ENCODE results near the gene LENG9. TPM values are rescaled to one million over a fixed set of nuclear protein-coding genes. Genes with fewer than 3 reads are reported as not detected.
A peak's percentile ranks its signal among the peaks of the same experiment; 100 is the strongest.

LENG9 gene
- total RNA-seq, 1 donor from 2014 or later: 15.0 TPM

DNA sequence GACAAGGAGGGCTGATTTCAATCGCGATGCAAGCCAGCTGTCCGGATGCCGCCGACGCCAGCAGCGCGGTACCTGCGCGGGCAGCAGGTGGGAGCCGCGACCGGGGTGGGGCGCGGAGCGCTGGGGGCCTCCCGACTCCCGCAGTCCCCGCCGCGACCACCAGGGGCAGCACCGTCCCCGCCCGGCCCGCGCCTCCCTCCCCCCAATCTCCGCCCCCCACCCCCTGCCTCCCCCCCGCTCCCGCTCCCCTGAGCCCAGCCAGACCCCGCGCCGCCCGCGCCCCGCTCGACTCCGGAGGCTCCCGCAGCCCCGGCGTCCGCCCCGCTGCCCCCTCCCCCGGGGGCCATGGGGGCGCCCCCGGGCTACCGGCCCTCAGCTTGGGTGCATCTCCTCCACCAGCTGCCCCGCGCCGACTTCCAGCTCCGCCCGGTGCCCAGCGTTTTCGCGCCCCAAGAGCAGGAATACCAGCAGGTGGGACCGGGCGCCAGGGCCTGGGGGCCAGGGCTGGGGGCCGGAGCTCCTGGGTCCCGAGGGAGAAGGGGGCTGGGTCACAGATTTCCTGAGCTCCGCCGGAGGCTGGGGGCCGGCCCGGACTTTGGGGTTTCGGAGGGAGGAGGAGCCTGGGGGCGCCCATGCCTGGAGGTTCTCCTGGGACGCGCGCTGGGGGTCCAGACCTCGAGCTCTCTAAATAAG, 48.2 kb downstream of the LENG9 start, which contains the start of gene TTYH1:
TTYH1 (plus strand) TSS at position 257 of the 693 bp plus-strand sequence; CDS start at position 346, 89 bp downstream.
- peaks cover 11% of the 10 kb centered on the region for H3K27me3 ChIP-seq (ENCODE audit: control insufficient read depth, insufficient read depth, low read length)
- FAIRE-seq: no peak
- TF ChIP-seq CTCF (IDR thresholded peaks at IDR 0.05; ENCODE audit: insufficient read depth, low read length, severe bottlenecking): no peak

GRCh38 chr19:54414156-54414555, 49.4 kb downstream of the LENG9 start:
- FAIRE-seq: peak; percentile 7
- TF ChIP-seq CTCF (IDR thresholded peaks at IDR 0.05; ENCODE audit: insufficient read depth, low read length, severe bottlenecking): no peak

More for the DNA sequence above, 48.2 kb downstream of the LENG9 start, which contains the start of gene TTYH1:
- H3K36me3 ChIP-seq (ENCODE audit: control insufficient read depth, insufficient read depth, low read length): no peaks in the 10 kb centered on the region
- H3K4me3 ChIP-seq (ENCODE audit: low read depth, low read length): no peak within 1 kb of the TSS
- DNase-seq (ENCODE audit: low read depth): no peak

GRCh38 chr19:54412877-54413276, 50.7 kb downstream of the LENG9 start:
- TF ChIP-seq CTCF (IDR thresholded peaks at IDR 0.05; ENCODE audit: insufficient read depth, low read length, severe bottlenecking): no peak
- DNase-seq (ENCODE audit: low read depth) (no peak), FAIRE-seq (no peak)
- Histone ChIP-seq H3K27me3 (ENCODE audit: control insufficient read depth, insufficient read depth, low read length) (peaks cover 13% of the 10 kb centered on the region), H3K4me3 (ENCODE audit: low read depth, low read length) (no peak overlapping the region), H3K36me3 (ENCODE audit: control insufficient read depth, insufficient read depth, low read length) (no peaks in the 10 kb centered on the region)

More at GRCh38 chr19:54414156-54414555, 49.4 kb downstream of the LENG9 start:
- Histone ChIP-seq H3K27me3 (ENCODE audit: control insufficient read depth, insufficient read depth, low read length) (peaks cover 13% of the 10 kb centered on the region), H3K36me3 (ENCODE audit: control insufficient read depth, insufficient read depth, low read length) (no peaks in the 10 kb centered on the region), H3K4me3 (ENCODE audit: low read depth, low read length) (no peak overlapping the region)
- DNase-seq (ENCODE audit: low read depth): no peak

Other genes with a start within 250 kb of the LENG9 start
- gene LILRB3, start 240.8 kb downstream of the LENG9 start, total RNA-seq: not detected in 2 replicates
- gene LILRA6, start 221.0 kb downstream of the LENG9 start, total RNA-seq: not detected in 2 replicates
- not detected in 2 replicates for gene LILRB5, start 206.5 kb downstream of the LENG9 start, total RNA-seq
- not detected in 2 replicates for gene LILRB2, start 182.7 kb downstream of the LENG9 start, total RNA-seq
- not detected in 2 replicates for gene LILRA5, start 150.6 kb downstream of the LENG9 start, total RNA-seq
- not detected in 2 replicates for gene LILRA4, start 124.6 kb downstream of the LENG9 start, total RNA-seq
- gene LAIR1, start 98.8 kb downstream of the LENG9 start, total RNA-seq: not detected in 2 replicates
- gene TTYH1, start 48.3 kb downstream of the LENG9 start, total RNA-seq: 0.26 TPM in 1 of 2 replicates, not detected in the other
- 26.3 and 37.8 TPM in 2 replicates for gene LENG8, start 14.6 kb downstream of the LENG9 start, total RNA-seq
- 18.2 and 20.4 TPM in 2 replicates for gene CDC42EP5, start 9.5 kb upstream of the LENG9 start, total RNA-seq
- gene LAIR2, start 39.1 kb upstream of the LENG9 start, total RNA-seq: not detected in 2 replicates
- not detected in 2 replicates for gene LILRA2, start 110.0 kb upstream of the LENG9 start, total RNA-seq
- not detected in 2 replicates for gene LILRA1, start 129.9 kb upstream of the LENG9 start, total RNA-seq
- gene LILRB1, start 166.7 kb upstream of the LENG9 start, total RNA-seq: not detected in 2 replicates
- not detected in 2 replicates for gene LILRB4, start 199.2 kb upstream of the LENG9 start, total RNA-seq

Measured in bronchial epithelial cell (primary cell).